Measurements from ENCODE around the gene OTUB2.

- TF ChIP-seq GATA2 (IDR thresholded peaks at IDR 0.05; ENCODE audit: low read depth, low read length) (no peak), GATA3 (IDR thresholded peaks at IDR 0.05; ENCODE audit: low read depth, low read length) (no peak)
Observed at GRCh38 chr14:94031883-94032279, 5.7 kb downstream of the OTUB2 start.

All from SH-SY5Y (cell line).